ENCODE measurements around the gene DMD.
"Not testable (repeated sequence)": the region's sequence is repeated elsewhere in the genome, so short reads cannot be mapped to it uniquely, and the experiment has no call there.

DMD gene

GRCh38 chrX:31679861-31680260 lies 1531.5 kb downstream of the DMD start:
- no peak for DNase-seq

GRCh38 chrX:31670245-31670644 lies 1541.1 kb downstream of the DMD start:
- no peak for DNase-seq

- no peak for DNase-seq
Measured at GRCh38 chrX:31665454-31665853, 1545.9 kb downstream of the DMD start.

- DNase-seq, result no peak
Measured at GRCh38 chrX:31663172-31663571, 1548.2 kb downstream of the DMD start.

- DNase-seq, result no peak
Measured at GRCh38 chrX:31661280-31661810, 1550.0 kb downstream of the DMD start.

GRCh38 chrX:31658360-31658759 lies 1553.0 kb downstream of the DMD start:
- DNase-seq, result no peak

GRCh38 chrX:31656013-31656412 lies 1555.3 kb downstream of the DMD start:
- DNase-seq, result no peak

GRCh38 chrX:31653422-31653821 lies 1557.9 kb downstream of the DMD start:
- DNase-seq, result no peak

- DNase-seq, result no peak
Measured at GRCh38 chrX:31652650-31653049, 1558.7 kb downstream of the DMD start.

- no peak for DNase-seq
Measured at GRCh38 chrX:31649201-31649600, 1562.1 kb downstream of the DMD start.

GRCh38 chrX:31633349-31633748 lies 1578.0 kb downstream of the DMD start:
- no peak for DNase-seq

GRCh38 chrX:31629195-31629594 lies 1582.2 kb downstream of the DMD start:
- DNase-seq, result no peak

GRCh38 chrX:31609130-31609529 lies 1602.2 kb downstream of the DMD start:
- no peak for DNase-seq

- no peak for DNase-seq
Measured at GRCh38 chrX:31608638-31609037, 1602.7 kb downstream of the DMD start.

- DNase-seq, result no peak
Measured at GRCh38 chrX:31606771-31607170, 1604.6 kb downstream of the DMD start.

GRCh38 chrX:31604629-31605221 lies 1606.6 kb downstream of the DMD start:
- no peak for DNase-seq

- DNase-seq, result no peak
Measured at GRCh38 chrX:31603411-31604120, 1607.8 kb downstream of the DMD start.

- no peak for DNase-seq
Measured at GRCh38 chrX:31600823-31601222, 1610.5 kb downstream of the DMD start.

GRCh38 chrX:31593353-31593752 lies 1618.0 kb downstream of the DMD start:
- DNase-seq, result no peak

- no peak for DNase-seq
Measured at GRCh38 chrX:31591355-31591754, 1620.0 kb downstream of the DMD start.

GRCh38 chrX:31590581-31591114 lies 1620.7 kb downstream of the DMD start:
- DNase-seq, result no peak

- DNase-seq, result no peak
Measured at GRCh38 chrX:31589503-31589902, 1621.8 kb downstream of the DMD start.

GRCh38 chrX:31588355-31588754 lies 1623.0 kb downstream of the DMD start:
- DNase-seq, result no peak

GRCh38 chrX:31583892-31584291 lies 1627.5 kb downstream of the DMD start:
- DNase-seq, result not testable (repeated sequence)

Data from right forelimb (tissue), 1 donor.